Lower lobe of right lung (tissue), 2 donors: ENCODE measurements around the gene ALDH3A1. TPM values are rescaled to one million over a fixed set of nuclear protein-coding genes. Genes with fewer than 3 reads are reported as not detected.
A peak's percentile ranks its signal among the peaks of the same experiment; 100 is the strongest.

Experiments used
- ATAC-seq, 2 donors: fragments of 200-7000 bp; cut with Tn5 transposase; one replicate each; pipeline ENCODE4 v1.9.1; 2020 to 2022; ENCODE audit warnings: mild to moderate bottlenecking in 2 of 2, moderate library complexity in 2 of 2
- DNase-seq: peaks from one replicate; pipeline ENCODE4 v3.0.0-alpha.2; 2020
- H3K27ac ChIP-seq: fragments of 200-600 bp; one replicate; pipeline ENCODE4 v1.8.0; 2022
- H3K27me3 ChIP-seq: fragments of 200-600 bp; one replicate; pipeline ENCODE4 v1.8.0; 2022; ENCODE audit warnings: low read depth
- H3K36me3 ChIP-seq: fragments of 200-600 bp; one replicate; pipeline ENCODE4 v1.8.0; 2022; ENCODE audit warnings: mild to moderate bottlenecking
- H3K4me1 ChIP-seq: fragments of 200-600 bp; one replicate; pipeline ENCODE4 v1.8.0; 2022
- H3K4me3 ChIP-seq: fragments of 200-600 bp; one replicate; pipeline ENCODE4 v1.8.0; 2022; ENCODE audit warnings: mild to moderate bottlenecking
- H3K9me3 ChIP-seq: fragments of 200-600 bp; one replicate; pipeline ENCODE4 v1.8.0; 2022
- CTCF ChIP-seq: fragments of 200-600 bp; IDR thresholded peaks from one replicate; pipeline ENCODE4 v1.8.0; 2022; ENCODE audit warnings: antibody characterized with exemption, mild to moderate bottlenecking
- intact Hi-C: fragments of 100-400 bp; cut with DNase I; formaldehyde crosslinking; loops from one replicate; pipeline ENCODE4 v1.11.0; 2022
- total RNA-seq: library from RNA; stranded (reverse); fragmentation: NEBNext Ultra II Directional; extraction: Animal tissue kit (Norgen Biotek cat#: 25700); gene quantifications from one replicate; pipeline ENCODE4 v1.2.1, GENCODE V29; 2021
- donor health status: DM: no; HTN: yes; CAD: no; lungs with severe emphysema.

Gene ALDH3A1
- total RNA-seq, 1 donor from 2014 or later, result 6.7 TPM

- Histone ChIP-seq H3K9me3 (no peaks in the 10 kb centered on the region), H3K4me1 (peaks cover 27% of the 10 kb centered on the region), H3K4me3 (no peak overlapping the region), H3K27me3 (no peaks in the 10 kb centered on the region), H3K27ac (peak overlapping the region; percentile 48), H3K36me3 (no peaks in the 10 kb centered on the region)
- no peak for DNase-seq
- ATAC-seq, result peak; percentile 62 to 74
- no peak for TF ChIP-seq CTCF
- intact Hi-C loops, result no loop called here
Observed at GRCh38 chr17:19703828-19704613, 44.1 kb downstream of the ALDH3A1 start.

- TF ChIP-seq CTCF, result no peak
- DNase-seq (peak; percentile 66), ATAC-seq (peak; percentile 84 to 89)
- no peaks in the 10 kb centered on the region for H3K9me3 ChIP-seq
- no peak overlapping the region for H3K4me3 ChIP-seq
- H3K27ac ChIP-seq, result peak overlapping the region; percentile 48
- intact Hi-C loops, result no loop called here
- no peaks in the 10 kb centered on the region for H3K36me3 ChIP-seq
- no peaks in the 10 kb centered on the region for H3K27me3 ChIP-seq
- peaks cover 27% of the 10 kb centered on the region for H3K4me1 ChIP-seq
Observed at GRCh38 chr17:19703106-19703827, 44.8 kb downstream of the ALDH3A1 start.

- no peak overlapping the region for H3K27ac ChIP-seq
- TF ChIP-seq CTCF, result no peak
- no peak overlapping the region for H3K4me3 ChIP-seq
- intact Hi-C loops, result no loop called here
- no peak for ATAC-seq
- no peaks in the 10 kb centered on the region for H3K9me3 ChIP-seq
- H3K36me3 ChIP-seq, result no peaks in the 10 kb centered on the region
- H3K4me1 ChIP-seq, result peaks cover 27% of the 10 kb centered on the region
- no peaks in the 10 kb centered on the region for H3K27me3 ChIP-seq
- DNase-seq, result no peak
Observed at GRCh38 chr17:19702217-19702641, 45.9 kb downstream of the ALDH3A1 start.

Other genes with a start within 250 kb of the ALDH3A1 start
- gene SLC47A1, start 214.4 kb downstream of the ALDH3A1 start, total RNA-seq, result 18.6 TPM
- 115 TPM for gene ALDH3A2, start 99.5 kb downstream of the ALDH3A1 start, total RNA-seq
- gene SLC47A2, start 31.7 kb downstream of the ALDH3A1 start, total RNA-seq, result not detected
- gene ULK2, start 119.6 kb upstream of the ALDH3A1 start, total RNA-seq, result 20.1 TPM
- 38.1 TPM for gene AKAP10, start 229.5 kb upstream of the ALDH3A1 start, total RNA-seq